Activated CD4-positive, alpha-beta T cell treated with anti-CD3 and anti-CD28 coated beads for 4 hours (primary cell): ENCODE data around the gene DCDC2.
"Not testable (repeated sequence)": the region's sequence is repeated elsewhere in the genome, so short reads cannot be mapped to it uniquely, and the experiment has no call there.

Experiments
- DNase-seq, 2 donors: peaks; one replicate each; pipeline ENCODE4 v3.0.0-alpha.2; 2020

DCDC2 gene

DNA sequence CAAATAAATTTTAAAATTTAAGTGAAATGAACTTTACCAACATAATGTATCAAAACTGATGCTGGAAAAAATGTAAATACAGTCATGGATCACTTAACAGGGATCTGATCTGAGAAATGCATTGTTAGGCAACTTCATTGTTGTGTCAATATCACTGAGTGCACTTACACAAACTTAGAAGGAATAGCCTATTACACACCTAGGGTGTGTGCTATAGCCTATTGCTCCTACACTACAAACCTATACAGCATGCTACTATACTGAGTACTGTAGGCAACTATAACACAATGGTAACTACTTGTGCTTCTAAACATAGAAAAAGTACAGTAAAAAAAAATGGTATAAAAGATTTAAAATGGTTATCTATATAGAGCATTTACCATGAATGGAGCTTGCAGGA, 104.5 kb downstream of the DCDC2 start:
- no peak for DNase-seq

GRCh38 chr6:24252280-24252679, 105.6 kb downstream of the DCDC2 start:
- DNase-seq, result no peak

- DNase-seq, result no peak
Observed at GRCh38 chr6:24251339-24251738, 106.5 kb downstream of the DCDC2 start.

GRCh38 chr6:24249926-24250325, 107.9 kb downstream of the DCDC2 start:
- no peak for DNase-seq

- no peak for DNase-seq
Observed at GRCh38 chr6:24245275-24245674, 112.6 kb downstream of the DCDC2 start.

DNA sequence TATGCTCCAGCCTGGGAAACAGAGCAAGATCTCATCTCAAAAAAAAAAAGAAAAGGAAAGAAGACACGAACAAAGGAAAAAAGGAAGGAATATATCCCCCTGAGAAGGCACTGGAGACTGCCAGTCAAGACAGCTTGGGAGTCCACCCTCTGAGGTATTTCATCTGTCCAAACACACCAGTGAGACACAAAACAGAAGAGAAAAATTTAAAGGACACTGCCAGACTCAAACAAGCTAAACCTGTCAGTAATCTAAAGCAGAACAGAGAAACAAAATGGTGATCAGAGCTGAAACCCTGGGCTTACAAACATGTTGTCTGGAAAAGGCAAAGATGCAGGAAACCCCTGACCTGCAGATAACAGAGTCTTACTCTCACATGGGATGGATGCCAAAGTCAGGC, 114.9 kb downstream of the DCDC2 start:
- DNase-seq, result no peak

GRCh38 chr6:24241779-24242178, 116.1 kb downstream of the DCDC2 start:
- DNase-seq, result not testable (repeated sequence)

GRCh38 chr6:24240943-24241342, 116.9 kb downstream of the DCDC2 start:
- no peak for DNase-seq

DNA sequence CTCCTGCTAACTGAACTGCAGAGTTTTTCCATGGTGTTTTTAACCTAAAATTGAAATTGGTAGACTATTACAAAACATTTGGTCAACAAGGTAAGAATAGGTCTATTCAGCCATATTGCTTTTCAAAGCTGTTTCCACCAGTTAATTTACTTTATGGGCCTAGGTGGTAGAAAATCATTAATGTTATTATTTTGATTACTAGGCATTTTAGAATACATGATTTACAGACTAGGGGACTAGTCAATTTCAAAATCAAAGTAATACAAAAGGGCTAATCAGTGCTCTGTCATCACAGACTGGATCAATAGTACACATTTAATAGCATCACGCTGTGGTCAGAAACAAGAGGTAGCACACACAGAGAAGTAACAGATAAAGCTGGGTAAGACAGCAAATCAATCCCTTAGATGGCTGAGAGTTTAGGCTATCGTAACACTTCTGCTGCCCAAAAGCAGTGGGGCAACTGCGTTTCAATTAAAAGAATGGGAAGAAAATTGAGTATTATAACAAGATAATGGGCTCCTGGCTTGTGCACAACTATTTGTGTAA, 117.4 kb downstream of the DCDC2 start:
- DNase-seq, result no peak

GRCh38 chr6:24238700-24239099, 119.2 kb downstream of the DCDC2 start:
- no peak for DNase-seq

DNA sequence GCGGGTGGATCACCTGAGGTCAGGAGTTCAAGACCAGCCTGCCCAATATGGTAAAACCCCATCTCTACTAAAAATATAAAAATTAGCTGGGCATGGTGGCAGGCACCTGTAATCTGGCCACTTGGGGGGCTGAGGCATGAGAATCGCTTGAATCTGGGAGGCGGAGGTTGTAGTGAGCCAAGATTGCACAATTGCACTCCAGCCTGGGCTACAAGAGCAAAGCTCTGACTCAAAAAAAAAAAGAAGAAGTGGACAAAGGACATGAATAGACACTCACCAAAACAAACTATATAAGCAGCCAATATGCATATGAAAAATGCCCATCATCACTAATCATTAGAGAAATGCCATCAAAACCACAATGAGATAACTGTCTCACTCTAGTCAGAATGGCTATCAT, 121.1 kb downstream of the DCDC2 start:
- not testable (repeated sequence) for DNase-seq

DNA sequence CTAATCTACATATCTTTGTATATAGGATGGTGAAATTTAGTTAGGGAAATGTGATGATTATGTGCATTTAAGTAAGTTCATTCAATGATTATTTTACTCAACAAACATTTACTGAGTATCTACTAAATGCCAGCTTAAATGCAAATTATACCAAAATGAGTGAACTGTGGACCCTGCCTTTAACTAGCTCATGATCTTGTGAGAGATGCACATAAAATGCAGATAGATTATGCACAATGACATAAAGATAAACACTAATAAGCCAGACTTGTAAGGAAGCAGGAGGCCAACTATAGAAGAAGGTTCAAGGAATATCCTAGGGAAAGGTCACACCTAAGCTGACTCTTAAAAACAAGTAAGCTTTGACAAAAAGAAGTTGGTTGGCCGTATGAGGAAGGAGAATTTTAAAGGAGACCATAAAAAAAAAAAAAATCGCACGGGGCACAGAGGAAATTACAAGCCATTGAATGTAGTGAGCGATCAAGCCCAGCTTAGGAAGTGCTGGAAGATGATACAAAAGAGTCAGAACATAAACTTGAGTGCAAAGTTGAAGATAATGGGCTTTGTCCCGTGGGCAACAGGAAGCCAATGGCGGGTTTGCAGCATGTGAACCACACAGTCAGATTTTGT, 123.9 kb downstream of the DCDC2 start:
- no peak for DNase-seq

GRCh38 chr6:24231438-24231977, 126.4 kb downstream of the DCDC2 start:
- DNase-seq, result no peak

DNA sequence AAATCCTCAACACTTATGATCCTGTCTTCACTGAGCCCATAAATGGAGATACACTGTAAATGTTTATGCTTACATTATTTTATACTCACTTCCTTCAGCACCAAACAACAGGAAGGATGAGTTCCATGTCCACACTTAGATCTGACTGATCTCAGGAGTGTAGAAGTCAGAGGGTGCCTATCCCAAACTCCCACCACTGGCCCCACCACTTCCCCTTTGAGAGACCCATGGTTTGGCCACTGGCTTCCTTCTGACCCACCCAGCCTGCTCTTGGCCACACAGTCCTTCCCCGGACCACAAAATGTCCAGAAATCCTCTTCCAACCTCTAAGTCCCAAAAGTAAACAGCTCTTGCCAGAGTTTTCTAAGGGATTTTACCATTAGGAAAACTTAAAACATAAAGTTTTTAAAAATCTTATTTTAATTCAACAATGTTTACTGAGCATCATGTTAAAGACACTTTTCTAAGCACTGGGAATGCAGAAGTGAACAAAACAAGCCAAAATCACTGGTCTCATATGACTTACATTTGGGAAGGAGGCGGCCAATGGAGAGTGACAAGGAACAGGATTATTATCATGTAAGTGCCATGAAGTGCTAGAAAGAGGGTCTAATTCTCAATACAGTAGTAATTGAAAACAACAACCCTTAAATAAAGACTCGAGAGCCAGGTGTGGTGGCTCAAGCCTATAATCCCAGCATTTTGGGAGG, 128.0 kb downstream of the DCDC2 start:
- DNase-seq, result no peak

- no peak for DNase-seq
Observed at GRCh38 chr6:24228681-24229255, 129.1 kb downstream of the DCDC2 start.

GRCh38 chr6:24228123-24228522, 129.7 kb downstream of the DCDC2 start:
- DNase-seq, result no peak

GRCh38 chr6:24227556-24227955, 130.3 kb downstream of the DCDC2 start:
- no peak for DNase-seq

DNA sequence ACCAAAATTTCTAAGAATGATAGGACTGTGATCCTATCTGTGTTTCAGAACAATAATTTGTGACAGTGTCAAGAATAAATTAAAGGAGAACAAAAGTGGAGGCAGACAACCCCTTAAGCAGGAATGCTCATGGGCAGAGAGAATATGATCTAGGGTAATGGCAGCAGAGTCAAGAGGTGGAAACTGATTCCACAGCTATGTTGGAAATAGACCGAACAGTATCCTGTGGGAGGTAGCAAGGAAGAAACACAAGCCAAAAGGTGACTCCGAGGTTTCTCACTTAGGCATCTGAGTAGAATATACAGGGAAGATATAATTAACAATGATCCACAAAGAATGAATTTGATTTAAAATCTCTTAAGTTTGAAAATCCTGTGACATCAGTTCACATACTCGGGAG, 131.3 kb downstream of the DCDC2 start:
- no peak for DNase-seq

GRCh38 chr6:24225838-24226237, 132.0 kb downstream of the DCDC2 start:
- no peak for DNase-seq

DNA sequence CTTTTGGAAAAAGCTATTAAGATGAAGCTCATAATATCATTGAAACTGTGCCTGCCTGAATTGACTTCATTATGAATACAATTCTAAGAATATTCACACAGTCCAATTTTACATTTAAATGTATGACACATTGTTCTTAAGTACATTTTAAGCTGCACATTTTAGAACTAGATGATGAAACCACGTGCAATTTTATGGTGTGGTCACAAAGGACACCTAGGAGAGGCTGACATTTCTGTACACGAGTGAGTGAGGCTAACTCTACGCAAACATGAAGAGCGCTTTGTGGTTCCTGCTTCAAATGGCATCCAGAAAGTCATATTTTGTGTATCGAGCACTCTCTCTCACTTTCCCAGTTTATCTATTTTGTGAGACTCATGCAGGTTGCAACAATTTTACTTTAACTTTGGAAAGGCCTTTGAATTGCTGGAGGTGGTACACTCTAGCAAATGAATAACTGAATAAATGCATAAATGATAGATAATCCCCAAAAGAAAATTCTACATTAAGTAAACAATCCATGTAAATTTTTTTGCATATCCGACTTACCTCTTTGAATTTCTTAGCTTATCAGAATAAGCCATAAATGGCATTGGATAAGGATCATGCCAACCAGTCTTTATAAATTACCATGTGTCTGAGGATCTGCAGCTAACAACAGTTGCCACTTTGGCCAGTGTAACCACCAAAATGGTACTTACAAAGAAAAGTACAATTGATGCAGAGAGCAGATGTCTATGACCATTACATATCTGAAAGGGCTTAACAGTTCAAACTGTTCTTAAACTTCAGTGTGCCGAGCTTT, 134.5 kb downstream of the DCDC2 start:
- DNase-seq, result no peak

GRCh38 chr6:24219670-24220069, 138.2 kb downstream of the DCDC2 start:
- no peak for DNase-seq

DNA sequence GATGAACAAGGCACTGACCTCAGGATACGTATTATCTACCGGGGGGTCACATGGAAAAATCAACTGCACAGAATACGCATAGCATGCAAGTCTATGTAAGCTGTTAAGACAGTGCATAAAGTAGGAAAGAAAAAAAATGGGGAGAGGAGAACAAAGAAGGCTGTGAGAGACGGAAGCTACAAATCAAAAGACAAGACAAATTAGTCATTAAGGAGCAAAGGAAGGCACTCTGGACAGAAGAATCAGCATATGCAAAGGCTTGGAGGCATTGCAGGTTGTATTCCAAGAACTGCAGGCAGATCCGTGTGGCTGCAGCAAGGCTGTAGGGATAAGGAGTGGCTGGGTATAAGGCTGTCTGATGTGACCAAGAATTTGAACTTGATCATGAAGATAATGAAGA, 142.9 kb downstream of the DCDC2 start:
- no peak for DNase-seq

DNA sequence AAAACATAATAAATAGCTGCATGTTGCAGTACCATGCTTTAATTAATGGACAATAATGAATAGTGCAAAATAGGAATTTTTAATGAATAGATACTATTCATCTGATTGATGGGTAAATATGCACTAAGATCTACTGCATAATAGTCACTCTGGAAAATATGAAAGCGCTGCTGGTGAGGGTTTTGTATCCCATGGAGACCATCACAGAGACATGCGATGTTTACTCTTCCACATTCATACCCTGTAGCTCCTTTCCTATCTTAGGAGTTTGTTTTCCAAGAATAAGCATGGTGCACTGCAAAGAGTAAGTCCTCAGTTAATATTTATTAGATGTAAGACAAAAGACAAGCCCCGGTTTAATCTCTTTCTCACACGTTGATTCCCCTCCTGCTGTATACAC, 150.4 kb downstream of the DCDC2 start:
- DNase-seq, result no peak
